Measurements from ENCODE around the gene MISP3. TPM values are rescaled to one million over a fixed set of nuclear protein-coding genes. Genes with fewer than 3 reads are reported as not detected.
A peak's percentile ranks its signal among the peaks of the same experiment; 100 is the strongest.

Gene MISP3
- total RNA-seq, 4 donors from 2014 or later = 0.55 to 23.8 (median 2.0) TPM; not detected in 1

DNA sequence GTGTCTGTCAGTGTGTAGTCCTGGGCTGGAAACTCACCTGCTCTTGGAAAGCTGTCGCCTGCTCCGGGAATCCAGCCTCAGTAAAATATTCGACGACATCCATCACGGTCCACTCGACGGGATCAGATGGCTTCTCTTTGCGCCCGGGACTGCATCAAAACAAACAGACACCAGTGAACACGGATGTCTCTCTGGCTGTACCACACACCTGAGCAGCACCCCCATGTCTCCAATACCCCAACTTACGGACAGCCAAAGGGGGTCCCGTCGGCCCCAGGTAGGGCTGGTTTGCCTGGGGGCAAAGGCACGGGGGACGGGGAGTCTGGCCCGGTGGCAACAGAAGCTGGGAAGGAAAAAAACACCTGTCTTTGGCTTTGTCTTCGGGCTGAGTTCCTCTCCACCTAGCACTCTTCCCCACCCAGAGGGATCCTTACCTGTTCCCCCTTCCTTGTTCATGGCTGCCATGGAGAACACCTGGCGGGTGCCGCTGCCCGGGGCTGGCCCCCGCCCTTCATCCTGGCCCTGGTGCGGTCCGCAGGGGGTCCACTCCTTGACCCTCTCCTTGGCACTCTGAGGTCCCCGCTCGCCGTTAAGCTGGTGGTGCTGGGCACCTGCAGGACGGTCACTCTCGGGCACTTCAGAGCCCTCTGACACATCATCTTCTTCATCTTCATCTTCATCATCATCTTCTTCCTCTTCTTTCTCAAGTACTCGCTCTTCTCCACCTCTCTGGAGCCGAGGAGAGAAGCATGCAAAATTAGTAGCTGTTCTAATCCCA lies 16.2 kb downstream of the MISP3 start:
- Histone ChIP-seq H3K9me3 (peaks cover 0 to 3% of the 10 kb centered on the region in 2 donors), H3K4me1 (no peaks in the 10 kb centered on the region), H3K27ac (no peak overlapping the region), H3K4me3 (peak overlapping the region in 1 of 2 donors; percentile 32), H3K27me3 (no peaks in the 10 kb centered on the region), H3K36me3 (no peaks in the 10 kb centered on the region)
- intact Hi-C loops (cut with DNase I; ENCODE audit: low total_unique reads) = no loop called here
- no peak for TF ChIP-seq POLR2A (IDR thresholded peaks at IDR 0.05)
- no peak for TF ChIP-seq CTCF (IDR thresholded peaks at IDR 0.05)
- no peak for DNase-seq

- H3K27me3 ChIP-seq = no peaks in the 10 kb centered on the region
- intact Hi-C loops (cut with DNase I; ENCODE audit: low total_unique reads) = no loop called here
- peaks cover 0 to 3% of the 10 kb centered on the region in 2 donors for H3K9me3 ChIP-seq
- H3K4me1 ChIP-seq = no peaks in the 10 kb centered on the region
- peak overlapping the region in 1 of 2 donors; percentile 91 for H3K27ac ChIP-seq
- peak overlapping the region; percentile 9 to 32 for H3K4me3 ChIP-seq
- no peak for TF ChIP-seq POLR2A (IDR thresholded peaks at IDR 0.05)
- TF ChIP-seq CTCF (IDR thresholded peaks at IDR 0.05) = no peak
- no peak for DNase-seq
- H3K36me3 ChIP-seq = no peaks in the 10 kb centered on the region
Observed at GRCh38 chr19:14089412-14089661, 16.8 kb downstream of the MISP3 start.

DNA sequence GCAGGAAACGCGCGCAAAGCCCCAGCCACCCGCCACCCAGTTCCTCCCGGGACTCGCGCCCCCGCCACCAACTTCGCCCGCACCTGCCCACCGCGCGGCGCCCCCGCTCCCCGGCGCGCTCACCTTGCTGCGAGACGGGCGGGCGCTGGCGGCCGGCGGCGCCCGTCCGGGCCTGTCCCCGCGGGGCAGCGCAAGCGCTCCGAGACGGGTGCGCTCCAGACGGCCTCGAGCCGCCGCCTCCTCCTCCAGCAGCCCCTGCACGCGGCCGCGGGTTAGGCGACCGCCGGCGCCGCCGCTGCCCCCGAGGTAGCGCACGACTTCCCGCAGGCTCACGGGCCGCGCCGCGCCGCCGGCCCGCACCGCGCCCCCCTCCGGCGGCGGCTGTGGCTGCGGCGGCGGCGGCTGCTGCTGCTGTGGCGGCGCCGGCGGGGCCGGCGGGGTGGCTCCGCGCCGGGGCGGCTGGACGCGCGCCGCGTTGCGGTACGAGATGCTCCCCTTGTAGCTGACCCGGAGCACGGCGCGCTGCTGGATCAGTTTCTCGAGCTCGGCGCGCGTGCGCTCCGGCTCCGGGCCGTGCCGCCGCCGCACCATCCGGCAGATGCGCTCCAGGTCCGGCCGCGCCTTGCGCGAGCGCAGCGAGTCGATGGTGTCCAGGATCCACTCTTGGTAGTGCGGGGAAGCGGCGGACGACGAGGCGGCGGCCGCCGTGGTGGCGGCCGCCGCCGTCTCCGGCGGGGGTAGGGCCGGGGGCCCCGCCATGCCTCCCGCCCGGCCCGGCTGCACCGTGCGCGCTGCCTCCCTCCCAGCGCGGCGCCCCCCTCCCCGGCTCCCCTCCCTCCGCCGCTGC lies 17.3 kb downstream of the MISP3 start:
- intact Hi-C loops (cut with DNase I; ENCODE audit: low total_unique reads) = no loop called here
- H3K36me3 ChIP-seq = no peaks in the 10 kb centered on the region
- H3K27me3 ChIP-seq = no peaks in the 10 kb centered on the region
- H3K4me1 ChIP-seq = no peaks in the 10 kb centered on the region
- TF ChIP-seq POLR2A (IDR thresholded peaks at IDR 0.05) (no peak), CTCF (IDR thresholded peaks at IDR 0.05) (peak in 2 of 4 experiments; percentile 36 to 38)
- H3K4me3 ChIP-seq = peak overlapping the region; percentile 50 to 81
- H3K27ac ChIP-seq = peak overlapping the region; percentile 90 to 91
- H3K9me3 ChIP-seq = peaks cover 0 to 3% of the 10 kb centered on the region in 2 donors
- DNase-seq = peak in 1 of 2 donors; percentile 53

DNA sequence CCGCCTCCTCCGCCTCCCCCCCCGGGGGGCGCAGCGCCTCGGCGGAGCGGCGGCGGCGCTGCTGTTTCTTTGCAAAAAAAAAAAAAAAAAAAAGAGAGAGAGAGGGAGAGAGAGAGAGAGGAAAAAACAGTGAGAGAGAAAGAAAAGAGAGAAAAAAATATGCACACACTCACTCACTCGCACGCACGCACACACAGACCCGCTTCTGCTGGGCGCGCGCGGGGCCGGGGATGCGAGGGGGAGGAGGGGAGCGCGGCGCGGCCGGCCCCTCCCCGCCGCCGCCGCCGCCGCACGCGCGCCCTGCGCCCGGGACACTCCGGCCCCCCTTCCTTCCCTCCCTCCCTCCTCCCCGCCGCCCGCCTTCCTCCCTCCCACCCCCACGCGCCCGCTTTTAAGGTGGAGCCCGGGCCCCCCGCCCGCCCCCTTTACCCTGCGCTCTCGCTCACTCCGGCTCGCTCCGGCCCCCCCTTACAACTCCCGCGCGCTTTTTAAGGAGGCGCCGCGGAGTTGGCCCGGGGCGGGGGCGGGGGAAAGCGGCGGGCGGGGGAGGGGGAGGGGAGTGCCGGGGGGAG lies 18.0 kb downstream of the MISP3 start, which contains the start of gene SAMD1:
Gene SAMD1 (minus strand): TSS at position 243 of the 572 bp plus-strand sequence.
- no peak for TF ChIP-seq CTCF (IDR thresholded peaks at IDR 0.05)
- no peak for TF ChIP-seq POLR2A (IDR thresholded peaks at IDR 0.05)
- peak within 1 kb of the TSS; percentile 90 to 91 for H3K27ac ChIP-seq
- DNase-seq = peak; percentile 88 to 96
- H3K36me3 ChIP-seq = no peaks in the 10 kb centered on the region
- H3K4me3 ChIP-seq = peak within 1 kb of the TSS; percentile 50 to 81
- H3K4me1 ChIP-seq = no peaks in the 10 kb centered on the region
- H3K27me3 ChIP-seq = no peaks in the 10 kb centered on the region
- H3K9me3 ChIP-seq = peaks cover 0 to 3% of the 10 kb centered on the region in 2 donors
- intact Hi-C loops (cut with DNase I; ENCODE audit: low total_unique reads) = no loop called here

Measured in uterus (tissue), 4 donors.